Liver (tissue), 9 donors: Measurements from ENCODE around the gene ABLIM2. TPM values are rescaled to one million over a fixed set of nuclear protein-coding genes. Genes with fewer than 3 reads are reported as not detected.

Experiments
- DNase-seq: peaks from one replicate; pipeline ENCODE4 v3.0.0-alpha.2; 2017; ENCODE audit warnings: low spot score
- H3K27ac ChIP-seq, 2 donors: one replicate each; pipeline ENCODE4 v1.7.0; 2013; ENCODE audit warnings: inconsistent platforms in 2 of 2, low read length in 2 of 2, control low read depth in 1 of 2, low read depth in 1 of 2, mild to moderate bottlenecking in 1 of 2
- H3K27me3 ChIP-seq, 4 donors: one replicate each; pipeline versions ENCODE4 v1.6.1 to v1.7.0; 2013; ENCODE audit warnings: low read length in 3 of 4, inconsistent platforms in 1 of 4, mild to moderate bottlenecking in 1 of 4, moderate library complexity in 1 of 4; ENCODE audit not compliant: control insufficient read depth in 4 of 4, insufficient read depth in 4 of 4
- H3K36me3 ChIP-seq, 4 donors: one replicate each; pipeline versions ENCODE4 v1.6.1 to v1.7.0; 2013; ENCODE audit warnings: low read length in 3 of 4, mild to moderate bottlenecking in 3 of 4, low read depth in 1 of 4, moderate library complexity in 1 of 4; ENCODE audit not compliant: control insufficient read depth in 4 of 4, insufficient read depth in 3 of 4
- H3K4me1 ChIP-seq, 4 donors: one replicate each; pipeline versions ENCODE4 v1.6.1 to v1.7.0; 2013; ENCODE audit warnings: low read length in 3 of 4, mild to moderate bottlenecking in 3 of 4, moderate library complexity in 1 of 4; ENCODE audit not compliant: control insufficient read depth in 4 of 4, insufficient read depth in 4 of 4
- H3K4me3 ChIP-seq, 3 donors: one replicate each; pipeline versions ENCODE4 v1.6.1 to v1.7.0; 2013; ENCODE audit warnings: low read length in 3 of 3, control low read depth in 1 of 3, low read depth in 1 of 3, mild to moderate bottlenecking in 1 of 3
- H3K9ac ChIP-seq, 2 donors: one replicate each; pipeline ENCODE4 v1.7.0; 2013; ENCODE audit warnings: low read length in 2 of 2, mild to moderate bottlenecking in 2 of 2, moderate library complexity in 2 of 2, control low read depth in 1 of 2, low read depth in 1 of 2
- H3K9me3 ChIP-seq, 4 donors: one replicate each; pipeline versions ENCODE4 v1.6.1 to v1.7.0; 2013; ENCODE audit warnings: low read length in 3 of 4; ENCODE audit not compliant: control insufficient read depth in 4 of 4
- ATF3 ChIP-seq: IDR thresholded peaks from 2 replicates; pipeline ENCODE4 v1.6.1; 2016; ENCODE audit warnings: antibody characterized with exemption
- EGR1 ChIP-seq, 2 donors: IDR thresholded peaks; 2 replicates each; pipeline ENCODE4 v1.6.1; 2016 to 2018; ENCODE audit warnings: antibody characterized with exemption in 2 of 2, low read depth in 2 of 2
- FOXA1 ChIP-seq: IDR thresholded peaks from 2 replicates; pipeline ENCODE4 v1.6.1; 2016; ENCODE audit warnings: antibody characterized with exemption
- FOXA2 ChIP-seq: IDR thresholded peaks from 2 replicates; pipeline ENCODE4 v1.6.1; 2016; ENCODE audit warnings: antibody characterized with exemption
- GABPA ChIP-seq, 2 donors: IDR thresholded peaks in 1 of 2; conservative IDR thresholded peaks in 1 of 2; 2 replicates each; pipeline ENCODE4 v1.6.1; 2016; ENCODE audit warnings: antibody characterized with exemption in 2 of 2, mild to moderate bottlenecking in 1 of 2, moderate library complexity in 1 of 2
- HNF4A ChIP-seq, 2 donors: conservative IDR thresholded peaks; 2 replicates each; pipeline ENCODE4 v1.6.1; 2016; ENCODE audit warnings: antibody characterized with exemption in 2 of 2, mild to moderate bottlenecking in 2 of 2
- HNF4G ChIP-seq: IDR thresholded peaks from 2 replicates; pipeline ENCODE4 v1.6.1; 2016; ENCODE audit warnings: antibody characterized with exemption
- JUND ChIP-seq, 2 donors: IDR thresholded peaks; 2 replicates each; pipeline ENCODE4 v1.6.1; 2016; ENCODE audit warnings: antibody characterized with exemption in 2 of 2
- MAX ChIP-seq: IDR thresholded peaks from 2 replicates; pipeline ENCODE4 v1.6.1; 2016; ENCODE audit warnings: antibody characterized with exemption
- NR2F2 ChIP-seq: IDR thresholded peaks from 2 replicates; pipeline ENCODE4 v1.6.1; 2016; ENCODE audit warnings: antibody characterized with exemption
- REST ChIP-seq: IDR thresholded peaks from 2 replicates; pipeline ENCODE4 v1.6.1; 2016; ENCODE audit warnings: antibody characterized with exemption, mild to moderate bottlenecking
- RXRA ChIP-seq, 2 donors: IDR thresholded peaks; 2 replicates each; pipeline ENCODE4 v1.6.1; 2017 to 2018; ENCODE audit warnings: antibody characterized with exemption in 2 of 2, mild to moderate bottlenecking in 1 of 2
- SP1 ChIP-seq: IDR thresholded peaks from 2 replicates; pipeline ENCODE4 v1.6.1; 2018; ENCODE audit warnings: antibody characterized with exemption, mild to moderate bottlenecking
- TAF1 ChIP-seq: conservative IDR thresholded peaks from 2 replicates; pipeline ENCODE4 v1.6.1; 2016; ENCODE audit warnings: antibody characterized with exemption, mild to moderate bottlenecking
- YY1 ChIP-seq: IDR thresholded peaks from 2 replicates; pipeline ENCODE4 v1.6.1; 2016; ENCODE audit warnings: antibody characterized with exemption, mild to moderate bottlenecking
- ZBTB33 ChIP-seq: IDR thresholded peaks from 2 replicates; pipeline ENCODE4 v1.6.1; 2016; ENCODE audit warnings: antibody characterized with exemption
- WGBS: extraction: QIAGEN DNeasy Blood & Tissue Kit; methylation state at CpG from one replicate; pipeline ENCODE4 v1.1.7; 2013; 5-methylcytosine and 5-hydroxymethylcytosine counted together
- polyA plus RNA-seq, 2 donors: library from polyadenylated mRNA; stranded (reverse) in 1 of 2; unstranded in 1 of 2; fragments of 200-250 nt in 1 of 2; fragments of >200 nt in 1 of 2; fragmentation: Nextera tagmentation in 1 of 2; extraction: Ambion mirVana in 1 of 2; gene quantifications; one replicate each; pipeline versions ENCODE4 v1.2.1 to v1.2.3, GENCODE V29; 2013 to 2015
- total RNA-seq, 2 donors: library from RNA; depleted of rRNA; stranded (reverse); fragments of >200 nt; gene quantifications; one replicate each; pipeline ENCODE4 v1.2.3, GENCODE V29; 2014
- donor health status: healthy.
- donor health status: healthy.
- donor health status: healthy.
- donor health status: healthy.
- donor health status: healthy.

The ABLIM2 gene
- total and polyA plus RNA-seq, 4 donors, result 0.75 to 2.5 (median 0.93) TPM

GRCh38 chr4:8151165-8151650 is 7.4 kb downstream of the ABLIM2 start (continued):
- TF ChIP-seq JUND (IDR thresholded peaks at IDR 0.05), result no peak

- DNase-seq, result no peak
- Histone ChIP-seq H3K9ac (no peak overlapping the region), H3K27ac (no peak overlapping the region), H3K9me3 (no peaks in the 10 kb centered on the region), H3K4me3 (no peak overlapping the region), H3K27me3 (no peaks in the 10 kb centered on the region), H3K4me1 (peaks cover 0 to 10% (median 9%) of the 10 kb centered on the region in 4 donors), H3K36me3 (no peaks in the 10 kb centered on the region)
- WGBS, result 86% methylated on average over 29 of the region's 29 CpGs
- TF ChIP-seq NR2F2 (no peak), HNF4A (conservative IDR thresholded peaks at IDR 0.05) (no peak), HNF4G (no peak), TAF1 (no peak), REST (no peak), JUND (IDR thresholded peaks at IDR 0.05) (no peak), FOXA1 (no peak), EGR1 (IDR thresholded peaks at IDR 0.05; ENCODE audit: low read depth in 2 of 2) (no peak), SP1 (no peak), FOXA2 (no peak), MAX (no peak), GABPA (IDR thresholded peaks at IDR 0.05 in 1 of 2, conservative IDR thresholded peaks at IDR 0.05 in 1 of 2) (no peak)
These were observed 8.2 kb downstream of the ABLIM2 start for GRCh38 chr4:8150152-8151090.

GRCh38 chr4:8149664-8150063 is 8.9 kb downstream of the ABLIM2 start:
- no peak overlapping the region for H3K4me3 ChIP-seq
- no peak for DNase-seq
- TF ChIP-seq MAX, result no peak
- TF ChIP-seq ZBTB33, result no peak
- no peak for TF ChIP-seq FOXA1
- TF ChIP-seq NR2F2, result no peak
- TF ChIP-seq TAF1, result no peak
- no peak for TF ChIP-seq EGR1 (IDR thresholded peaks at IDR 0.05; ENCODE audit: low read depth in 2 of 2)
- no peak for TF ChIP-seq HNF4G
- TF ChIP-seq YY1, result no peak
- TF ChIP-seq FOXA2, result no peak
- no peak for TF ChIP-seq JUND (IDR thresholded peaks at IDR 0.05)
- no peak for TF ChIP-seq GABPA (IDR thresholded peaks at IDR 0.05 in 1 of 2, conservative IDR thresholded peaks at IDR 0.05 in 1 of 2)
- TF ChIP-seq RXRA (IDR thresholded peaks at IDR 0.05), result no peak
- no peak for TF ChIP-seq SP1
- TF ChIP-seq REST, result no peak
- no peak for TF ChIP-seq ATF3
- no peaks in the 10 kb centered on the region for H3K36me3 ChIP-seq
- 82% methylated on average over 7 of the region's 7 CpGs for whole genome bisulfite sequencing
- no peaks in the 10 kb centered on the region for H3K9me3 ChIP-seq
- H3K27me3 ChIP-seq, result no peaks in the 10 kb centered on the region
- H3K27ac ChIP-seq, result no peak overlapping the region
- peaks cover 0 to 16% (median 14%) of the 10 kb centered on the region in 4 donors for H3K4me1 ChIP-seq
- no peak overlapping the region for H3K9ac ChIP-seq
